MCF 10A (cell line): Measurements from ENCODE around the gene PAPPA2. TPM values are rescaled to one million over a fixed set of nuclear protein-coding genes. Genes with fewer than 3 reads are reported as not detected.

Source experiments
- BruUV-seq: library from RNA; stranded (reverse); fragments of 400-500 nt; replicated peaks from 2 replicates; lab custom pipeline; 2021; lab: Mats Ljungman, UMichigan
- CTCF ChIA-PET: fragments of 300-600 bp; sonication (Branson Sonifier 250); formaldehyde crosslinking; extraction: SDS; loops from one replicate; lab custom pipeline; 2021; ENCODE audit warnings: antibody characterized with exemption, inconsistent platforms; lab: Yijun Ruan, JAX
- POLR2A ChIA-PET: fragments of 300-600, 350-650 bp; sonication (Branson Sonifier 250); formaldehyde crosslinking; extraction: SDS; loops from one replicate; lab custom pipeline; 2020; ENCODE audit warnings: antibody characterized with exemption, inconsistent platforms; lab: Yijun Ruan, JAX
- DNase-seq: peaks from one replicate; pipeline ENCODE4 v3.0.0-alpha.2; 2018; ENCODE audit not compliant: unreplicated experiment
- H3K27ac Mint-ChIP-seq: one replicate; pipeline ENCODE4 v1.8.0; 2022; ENCODE audit warnings: mild to moderate bottlenecking, low read depth, mixed read lengths; ENCODE audit not compliant: unreplicated experiment
- H3K27me3 Mint-ChIP-seq: one replicate; pipeline ENCODE4 v1.8.0; 2022; ENCODE audit warnings: mixed read lengths; ENCODE audit not compliant: insufficient read depth, unreplicated experiment
- H3K36me3 Mint-ChIP-seq: one replicate; pipeline ENCODE4 v1.8.0; 2022; ENCODE audit warnings: mild to moderate bottlenecking, moderate library complexity, mixed read lengths; ENCODE audit not compliant: insufficient read depth, unreplicated experiment
- H3K4me1 Mint-ChIP-seq: one replicate; pipeline ENCODE4 v1.8.0; 2022; ENCODE audit warnings: mixed read lengths; ENCODE audit not compliant: insufficient read depth, unreplicated experiment
- H3K4me3 Mint-ChIP-seq: one replicate; pipeline ENCODE4 v1.8.0; 2022; ENCODE audit warnings: mild to moderate bottlenecking, moderate library complexity, mixed read lengths; ENCODE audit not compliant: unreplicated experiment
- H3K9me3 Mint-ChIP-seq: one replicate; pipeline ENCODE4 v1.8.0; 2022; ENCODE audit warnings: mixed read lengths; ENCODE audit not compliant: unreplicated experiment
- CTCF ChIP-seq: fragments of 200-600 bp; IDR thresholded peaks from one replicate; pipeline ENCODE4 v1.8.0; 2022; ENCODE audit warnings: antibody characterized with exemption, mild to moderate bottlenecking; ENCODE audit not compliant: unreplicated experiment
- intact Hi-C: fragments of 100-400 bp; cut with micrococcal nuclease; formaldehyde crosslinking; loops from 2 replicates; pipeline ENCODE4 v1.14.1; 2022
- total RNA-seq: library from RNA; stranded (reverse); gene quantifications from 2 replicates; pipeline ENCODE4 v1.2.3, GENCODE V29; 2022

The PAPPA2 gene
- total RNA-seq, 1 experiment from 2014 or later, result 11.5 TPM

GRCh38 chr1:176888471-176889032 is 425.6 kb downstream of the PAPPA2 start:
- Mint-ChIP-seq H3K9me3 (no peaks in the 10 kb centered on the region), H3K4me1 (no peaks in the 10 kb centered on the region), H3K4me3 (no peak overlapping the region), H3K36me3 (no peaks in the 10 kb centered on the region), H3K27ac (no peak overlapping the region), H3K27me3 (peaks cover 48% of the 10 kb centered on the region)
- ChIA-PET POLR2A (no interaction called here), CTCF (interaction anchor here (0.6 to 4.0 kb wide), 7 partner anchors 8 to 1060 kb away, joined by 3 to 28 read pairs (median 4); no protein-coding TSS in a partner anchor)
- intact Hi-C loops, result loop anchor here (10.0 kb wide), 1 partner anchor 1734 kb away; no protein-coding TSS in a partner anchor
- TF ChIP-seq CTCF, result no peak
- BruUV-seq, result no TSS peak
- DNase-seq, result no peak

GRCh38 chr1:176893625-176894352 is 430.8 kb downstream of the PAPPA2 start:
- POLR2A ChIA-PET, result interaction anchor here (0.6 to 0.7 kb wide), 2 partner anchors 139 to 550 kb away, joined by 3 read pairs; no protein-coding TSS in a partner anchor
- DNase-seq, result no peak
- BruUV-seq, result no TSS peak
- CTCF ChIA-PET, result interaction anchor here (0.6 to 10.1 kb wide), 14 partner anchors 9 to 1057 kb away, joined by 3 to 280 read pairs (median 4); no protein-coding TSS in a partner anchor
- Mint-ChIP-seq H3K9me3 (no peaks in the 10 kb centered on the region), H3K4me3 (no peak overlapping the region), H3K27ac (no peak overlapping the region), H3K27me3 (peaks cover 47% of the 10 kb centered on the region), H3K36me3 (peaks cover 6% of the 10 kb centered on the region), H3K4me1 (peaks cover 10% of the 10 kb centered on the region)
- intact Hi-C loops, result no loop called here
- no peak for TF ChIP-seq CTCF

- peaks cover 46% of the 10 kb centered on the region for H3K27me3 Mint-ChIP-seq
- no TSS peak for BruUV-seq
Observed at GRCh38 chr1:176894450-176894849, 431.5 kb downstream of the PAPPA2 start.

More at GRCh38 chr1:176894450-176894849, 431.5 kb downstream of the PAPPA2 start:
- Mint-ChIP-seq H3K4me1 (peaks cover 10% of the 10 kb centered on the region), H3K27ac (no peak overlapping the region), H3K36me3 (peaks cover 6% of the 10 kb centered on the region), H3K4me3 (no peak overlapping the region), H3K9me3 (no peaks in the 10 kb centered on the region)
- ChIA-PET CTCF (interaction anchor here (0.6 to 10.1 kb wide), 11 partner anchors 14 to 1057 kb away, joined by 3 to 280 read pairs (median 11); no protein-coding TSS in a partner anchor), POLR2A (interaction anchor here (0.6 kb wide), 1 partner anchor 140 kb away, joined by 3 read pairs; no protein-coding TSS in a partner anchor)
- no peak for DNase-seq
- intact Hi-C loops, result no loop called here
- TF ChIP-seq CTCF, result no peak
